SIG-M5 treated with dmso at 0.1 percent for 504 hours (cell line): ENCODE data around the gene RAD51B.
A peak's percentile ranks its signal among the peaks of the same experiment; 100 is the strongest.

Experiments used
- DNase-seq: peaks from one replicate; lab custom pipeline; 2025; ENCODE audit not compliant: unreplicated experiment; lab: John Stamatoyannopoulos, UW

Gene RAD51B

GRCh38 chr14:68263563-68264259, 444.1 kb downstream of the RAD51B start:
- no peak for DNase-seq

GRCh38 chr14:68264260-68264569, 444.6 kb downstream of the RAD51B start:
- no peak for DNase-seq

- no peak for DNase-seq
Measured at GRCh38 chr14:68266998-68267397, 447.4 kb downstream of the RAD51B start.

- DNase-seq: peak; percentile 79
Measured at GRCh38 chr14:68268197-68268596, 448.6 kb downstream of the RAD51B start.

GRCh38 chr14:68268719-68269118, 449.1 kb downstream of the RAD51B start:
- DNase-seq: no peak

- no peak for DNase-seq
Measured at GRCh38 chr14:68269136-68269927, 449.8 kb downstream of the RAD51B start.

GRCh38 chr14:68270342-68270741, 450.8 kb downstream of the RAD51B start:
- DNase-seq: peak; percentile 15

- no peak for DNase-seq
Measured at GRCh38 chr14:68271913-68272391, 452.4 kb downstream of the RAD51B start.

- DNase-seq: no peak
Measured at GRCh38 chr14:68273413-68273812, 453.8 kb downstream of the RAD51B start.

- no peak for DNase-seq
Measured at GRCh38 chr14:68274725-68275124, 455.1 kb downstream of the RAD51B start.

- DNase-seq: no peak
Measured at GRCh38 chr14:68278576-68279436, 459.2 kb downstream of the RAD51B start.

- no peak for DNase-seq
Measured at GRCh38 chr14:68279437-68279720, 459.8 kb downstream of the RAD51B start.

GRCh38 chr14:68279777-68280233, 460.2 kb downstream of the RAD51B start:
- no peak for DNase-seq

- no peak for DNase-seq
Measured at GRCh38 chr14:68281497-68281896, 461.9 kb downstream of the RAD51B start.

- DNase-seq: peak; percentile 4
Measured at GRCh38 chr14:68282479-68283377, 463.1 kb downstream of the RAD51B start.

- no peak for DNase-seq
Measured at GRCh38 chr14:68283378-68284123, 464.0 kb downstream of the RAD51B start.

GRCh38 chr14:68284333-68284732, 464.8 kb downstream of the RAD51B start:
- DNase-seq: no peak

GRCh38 chr14:68284834-68285233, 465.3 kb downstream of the RAD51B start:
- DNase-seq: no peak

- no peak for DNase-seq
Measured at GRCh38 chr14:68285421-68286179, 466.0 kb downstream of the RAD51B start.
